ENCODE results near the gene CRTAC1.

DNA sequence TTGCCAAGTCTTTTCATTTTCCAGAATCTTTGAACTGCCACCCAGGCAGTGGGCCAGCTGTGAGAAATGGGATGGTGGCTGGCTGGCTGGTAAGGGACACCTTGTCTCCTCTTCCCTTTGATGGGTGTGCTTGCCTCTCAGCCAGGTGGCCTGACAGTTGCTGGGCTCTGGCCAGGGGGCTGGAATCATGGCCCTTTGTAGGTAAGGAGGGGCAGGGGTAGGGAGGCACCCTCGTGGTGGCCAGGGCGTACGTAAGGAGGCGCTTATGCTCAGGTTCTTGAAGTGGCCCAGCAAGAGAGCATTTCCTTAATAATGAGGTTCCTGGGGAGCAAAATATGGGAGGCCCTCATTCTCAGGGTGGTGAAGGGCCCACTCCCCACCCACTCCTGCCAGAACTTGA is 213.8 kb downstream of the CRTAC1 start:
- TF ChIP-seq, protein P1, sequence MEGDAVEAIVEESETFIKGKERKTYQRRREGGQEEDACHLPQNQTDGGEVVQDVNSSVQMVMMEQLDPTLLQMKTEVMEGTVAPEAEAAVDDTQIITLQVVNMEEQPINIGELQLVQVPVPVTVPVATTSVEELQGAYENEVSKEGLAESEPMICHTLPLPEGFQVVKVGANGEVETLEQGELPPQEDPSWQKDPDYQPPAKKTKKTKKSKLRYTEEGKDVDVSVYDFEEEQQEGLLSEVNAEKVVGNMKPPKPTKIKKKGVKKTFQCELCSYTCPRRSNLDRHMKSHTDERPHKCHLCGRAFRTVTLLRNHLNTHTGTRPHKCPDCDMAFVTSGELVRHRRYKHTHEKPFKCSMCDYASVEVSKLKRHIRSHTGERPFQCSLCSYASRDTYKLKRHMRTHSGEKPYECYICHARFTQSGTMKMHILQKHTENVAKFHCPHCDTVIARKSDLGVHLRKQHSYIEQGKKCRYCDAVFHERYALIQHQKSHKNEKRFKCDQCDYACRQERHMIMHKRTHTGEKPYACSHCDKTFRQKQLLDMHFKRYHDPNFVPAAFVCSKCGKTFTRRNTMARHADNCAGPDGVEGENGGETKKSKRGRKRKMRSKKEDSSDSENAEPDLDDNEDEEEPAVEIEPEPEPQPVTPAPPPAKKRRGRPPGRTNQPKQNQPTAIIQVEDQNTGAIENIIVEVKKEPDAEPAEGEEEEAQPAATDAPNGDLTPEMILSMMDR (IDR thresholded peaks at IDR 0.05; ENCODE audit: low read depth, low read length, missing input control): no peak
- no peak for TF ChIP-seq RAD21 (IDR thresholded peaks at IDR 0.05)
- no peak for TF ChIP-seq GABPA (IDR thresholded peaks at IDR 0.05 in 1 of 2, conservative IDR thresholded peaks at IDR 0.05 in 1 of 2)
- no peak for TF ChIP-seq RXRA (IDR thresholded peaks at IDR 0.05)
- TF ChIP-seq JUND (IDR thresholded peaks at IDR 0.05): no peak
- TF ChIP-seq SP1 (IDR thresholded peaks at IDR 0.05): no peak
- TF ChIP-seq, protein P2, sequence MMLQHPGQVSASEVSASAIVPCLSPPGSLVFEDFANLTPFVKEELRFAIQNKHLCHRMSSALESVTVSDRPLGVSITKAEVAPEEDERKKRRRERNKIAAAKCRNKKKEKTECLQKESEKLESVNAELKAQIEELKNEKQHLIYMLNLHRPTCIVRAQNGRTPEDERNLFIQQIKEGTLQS (IDR thresholded peaks at IDR 0.05): no peak
- TF ChIP-seq TAF1 (conservative IDR thresholded peaks at IDR 0.05): no peak
- no peak for TF ChIP-seq YY1 (IDR thresholded peaks at IDR 0.05)
- TF ChIP-seq, protein P3, sequence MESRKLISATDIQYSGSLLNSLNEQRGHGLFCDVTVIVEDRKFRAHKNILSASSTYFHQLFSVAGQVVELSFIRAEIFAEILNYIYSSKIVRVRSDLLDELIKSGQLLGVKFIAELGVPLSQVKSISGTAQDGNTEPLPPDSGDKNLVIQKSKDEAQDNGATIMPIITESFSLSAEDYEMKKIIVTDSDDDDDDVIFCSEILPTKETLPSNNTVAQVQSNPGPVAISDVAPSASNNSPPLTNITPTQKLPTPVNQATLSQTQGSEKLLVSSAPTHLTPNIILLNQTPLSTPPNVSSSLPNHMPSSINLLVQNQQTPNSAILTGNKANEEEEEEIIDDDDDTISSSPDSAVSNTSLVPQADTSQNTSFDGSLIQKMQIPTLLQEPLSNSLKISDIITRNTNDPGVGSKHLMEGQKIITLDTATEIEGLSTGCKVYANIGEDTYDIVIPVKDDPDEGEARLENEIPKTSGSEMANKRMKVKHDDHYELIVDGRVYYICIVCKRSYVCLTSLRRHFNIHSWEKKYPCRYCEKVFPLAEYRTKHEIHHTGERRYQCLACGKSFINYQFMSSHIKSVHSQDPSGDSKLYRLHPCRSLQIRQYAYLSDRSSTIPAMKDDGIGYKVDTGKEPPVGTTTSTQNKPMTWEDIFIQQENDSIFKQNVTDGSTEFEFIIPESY (IDR thresholded peaks at IDR 0.05): no peak

All from liver (tissue), 3 donors.